IMR-90 (cell line): ENCODE data around the gene ADAMTS9. TPM values are rescaled to one million over a fixed set of nuclear protein-coding genes. Genes with fewer than 3 reads are reported as not detected.

Source experiments
- ATAC-seq: fragments of 200-7000 bp; cut with Tn5 transposase; 2 replicates; pipeline ENCODE4 v1.9.1; 2020; ENCODE audit warnings: low read depth, mild to moderate bottlenecking, moderate library complexity
- BruUV-seq: library from RNA; stranded (reverse); fragments of 400-500 nt; replicated peaks from 2 replicates; lab custom pipeline; 2021; lab: Mats Ljungman, UMichigan
- CTCF ChIA-PET: fragments of 300-600 bp; formaldehyde crosslinking; extraction: SDS; loops from one replicate; lab custom pipeline; 2021; ENCODE audit warnings: antibody characterized with exemption; lab: Yijun Ruan, JAX
- POLR2A ChIA-PET: fragments of 300-600 bp; sonication (Branson Sonifier 250); formaldehyde crosslinking; loops from one replicate; lab custom pipeline; 2022; ENCODE audit warnings: antibody characterized with exemption; ENCODE audit not compliant: unreplicated experiment; lab: Charles Lee
- DNase-seq: peaks from one replicate; pipeline ENCODE4 v3.0.0; 2013
- H2AFZ ChIP-seq: replicated peaks from 2 replicates; pipeline ENCODE3; 2013; ENCODE audit warnings: low read length, mild to moderate bottlenecking; ENCODE audit not compliant: poor library complexity
- H2AK5ac ChIP-seq: 2 replicates; pipeline ENCODE4 v1.6.1; 2013; ENCODE audit warnings: low read depth, low read length, inconsistent platforms
- H2AK9ac ChIP-seq: replicated peaks from 2 replicates; pipeline ENCODE3; 2013; ENCODE audit warnings: mild to moderate bottlenecking, low read depth, low read length, moderate library complexity; ENCODE audit not compliant: poor library complexity
- H2BK120ac ChIP-seq: 2 replicates; pipeline ENCODE4 v1.6.1; 2013; ENCODE audit warnings: low read depth, low read length, inconsistent platforms
- H2BK15ac ChIP-seq: 3 replicates; pipeline ENCODE4 v1.6.1; 2013; ENCODE audit warnings: low read depth, low read length, inconsistent platforms
- H2BK20ac ChIP-seq: 2 replicates; pipeline ENCODE4 v1.6.1; 2013; ENCODE audit warnings: low read depth, mild to moderate bottlenecking, inconsistent platforms, low read length, moderate library complexity
- H2BK5ac ChIP-seq: 2 replicates; pipeline ENCODE4 v1.6.1; 2013; ENCODE audit warnings: mild to moderate bottlenecking, low read depth, low read length, inconsistent platforms; ENCODE audit not compliant: poor library complexity, severe bottlenecking
- H3K14ac ChIP-seq: replicated peaks from 2 replicates; pipeline ENCODE4 v1.6.1; 2013; ENCODE audit warnings: low read depth, low read length, inconsistent platforms
- H3K18ac ChIP-seq: 2 replicates; pipeline ENCODE4 v1.6.1; 2013; ENCODE audit warnings: low read depth, low read length, control low read depth
- H3K23ac ChIP-seq: 2 replicates; pipeline ENCODE4 v1.6.1; 2013; ENCODE audit warnings: low read depth, low read length, inconsistent platforms
- H3K27ac ChIP-seq: 2 replicates; pipeline ENCODE4 v1.5.1; 2013; ENCODE audit warnings: mild to moderate bottlenecking, control low read depth, low read length; ENCODE audit not compliant: insufficient read depth
- H3K27me3 ChIP-seq: 2 replicates; pipeline ENCODE4 v1.6.1; 2013; ENCODE audit warnings: low read length; ENCODE audit not compliant: control insufficient read depth, insufficient read depth
- H3K36me3 ChIP-seq: 2 replicates; pipeline ENCODE4 v1.6.1; 2013; ENCODE audit warnings: low read length, mixed read lengths; ENCODE audit not compliant: control insufficient read depth, insufficient read depth
- H3K4ac ChIP-seq: 2 replicates; pipeline ENCODE4 v1.6.1; 2013; ENCODE audit warnings: low read depth, low read length, inconsistent platforms
- H3K4me1 ChIP-seq: 2 replicates; pipeline ENCODE4 v1.6.1; 2013; ENCODE audit warnings: low read length, mixed read lengths; ENCODE audit not compliant: control insufficient read depth, insufficient read depth
- H3K4me2 ChIP-seq: 2 replicates; pipeline ENCODE4 v1.6.1; 2013; ENCODE audit warnings: low read depth, mild to moderate bottlenecking, control low read depth, low read length, moderate library complexity
- H3K4me3 ChIP-seq: 2 replicates; pipeline ENCODE4 v1.5.1; 2013; ENCODE audit warnings: low read depth, mild to moderate bottlenecking, control low read depth, low read length, moderate library complexity; ENCODE audit not compliant: insufficient read depth
- H3K56ac ChIP-seq: 2 replicates; pipeline ENCODE4 v1.6.1; 2013; ENCODE audit warnings: low read length, inconsistent platforms; ENCODE audit not compliant: insufficient read depth; ENCODE audit errors: extremely low read depth
- H3K79me1 ChIP-seq, 2 experiments: 2 replicates each; pipeline ENCODE4 v1.6.1; 2013; ENCODE audit warnings: low read length in 2 of 2, inconsistent platforms in 1 of 2, low read depth in 1 of 2
- H3K9ac ChIP-seq: 2 replicates; pipeline ENCODE4 v1.6.1; 2013; ENCODE audit warnings: low read depth, low read length, control low read depth
- H3K9me1 ChIP-seq: 2 replicates; pipeline ENCODE4 v1.6.1; 2013; ENCODE audit warnings: low read length, inconsistent platforms; ENCODE audit not compliant: insufficient read depth
- H3K9me3 ChIP-seq: 2 replicates; pipeline ENCODE4 v1.6.1; 2013; ENCODE audit warnings: low read length; ENCODE audit not compliant: control insufficient read depth, insufficient read depth
- H4K20me1 ChIP-seq: 2 replicates; pipeline ENCODE4 v1.6.1; 2013; ENCODE audit warnings: low read length, inconsistent platforms; ENCODE audit not compliant: insufficient read depth
- H4K5ac ChIP-seq: 2 replicates; pipeline ENCODE4 v1.6.1; 2013; ENCODE audit warnings: mild to moderate bottlenecking, low read depth, low read length, control low read depth
- H4K8ac ChIP-seq, 2 experiments: 2 replicates each; pipeline ENCODE4 v1.6.1; 2013; ENCODE audit warnings: low read depth in 2 of 2, low read length in 2 of 2, control low read depth in 1 of 2, inconsistent platforms in 1 of 2
- H4K91ac ChIP-seq: 2 replicates; pipeline ENCODE4 v1.6.1; 2013; ENCODE audit warnings: low read depth, low read length, inconsistent platforms; ENCODE audit not compliant: insufficient read depth
- MAZ ChIP-seq: IDR thresholded peaks from 2 replicates; pipeline ENCODE4 v1.6.1; 2012; ENCODE audit warnings: low read depth, mild to moderate bottlenecking, low read length, improper control_type of control experiment, moderate library complexity, borderline replicate concordance
- MXI1 ChIP-seq: IDR thresholded peaks from 2 replicates; pipeline ENCODE4 v1.6.1; 2012; ENCODE audit warnings: low read depth, mild to moderate bottlenecking, low read length, moderate library complexity, borderline replicate concordance
- USF2 ChIP-seq: fragments of 150-350 bp; IDR thresholded peaks from 2 replicates; pipeline ENCODE4 v1.6.1; 2017; ENCODE audit warnings: mild to moderate bottlenecking, antibody characterized with exemption, low read length, low read depth
- WGBS, 2 experiments: methylation state at CpG; one replicate each; pipeline versions ENCODE4 v1.1.5 to v1.1.7; 2013; ENCODE audit warnings: missing lambda C conversion rate in 2 of 2; ENCODE audit not compliant: insufficient read length in 1 of 2; ENCODE audit errors: extremely low coverage in 2 of 2; 5-methylcytosine and 5-hydroxymethylcytosine counted together
- dilution Hi-C: fragments of 300-500 bp; cut with HindIII; formaldehyde crosslinking; loops from one replicate; pipeline ENCODE4 v1.14.3; 2018; ENCODE audit warnings: low sequenced_read_pairs; ENCODE audit not compliant: unreplicated experiment
- in situ Hi-C: fragments of 300-500 bp; cut with MboI; formaldehyde crosslinking; loops from 3 replicates; pipeline ENCODE4 v1.14.3; 2019; ENCODE audit warnings: low sequenced_read_pairs, inconsistent platforms, mixed read lengths
- intact Hi-C: fragments of 100-400 bp; cut with micrococcal nuclease; formaldehyde crosslinking; loops from 2 replicates; pipeline ENCODE4 v1.10.0; 2022
- polyA plus RNA-seq, 3 experiments: library from polyadenylated mRNA; depleted of rRNA; stranded (reverse); fragments of >200 nt; gene quantifications; 2 replicates each; pipeline ENCODE4 v1.2.3, GENCODE V29; 2012; ENCODE audit warnings: low replicate concordance in 1 of 3
- total RNA-seq: library from RNA; depleted of rRNA; stranded (reverse); fragments of >200 nt; gene quantifications from 2 replicates; pipeline ENCODE4 v1.2.3, GENCODE V29; 2012

The ADAMTS9 gene
- total and polyA plus RNA-seq, 2 of the 4 experiments (the other 2 are of a cell fraction) = 0.55 to 1.1 TPM

GRCh38 chr3:64586952-64587351 lies 100.8 kb downstream of the ADAMTS9 start:
- no peak for ATAC-seq
- H2BK15ac ChIP-seq = no peak overlapping the region
- no TSS peak for BruUV-seq
- H2AK9ac ChIP-seq = no peak overlapping the region
- H4K5ac ChIP-seq = no peak overlapping the region
- no peak overlapping the region for H2BK120ac ChIP-seq
- no peaks in the 10 kb centered on the region; the same call in 1 of the 2 replicates for H3K27me3 ChIP-seq
- H3K9me3 ChIP-seq = no peaks in the 10 kb centered on the region
- no peaks in the 10 kb centered on the region for H3K9me1 ChIP-seq
- H3K14ac ChIP-seq = no peak overlapping the region
- ChIA-PET POLR2A (no interaction called here), CTCF (no interaction called here)
- no peak overlapping the region for H2BK20ac ChIP-seq
- no peaks in the 10 kb centered on the region for H4K20me1 ChIP-seq
- H3K18ac ChIP-seq = no peak overlapping the region
- H3K4me1 ChIP-seq = no peaks in the 10 kb centered on the region
- H3K4me2 ChIP-seq = no peak overlapping the region
- H4K91ac ChIP-seq = no peak overlapping the region
- H4K8ac ChIP-seq = no peak overlapping the region
- H3K4ac ChIP-seq = no peak overlapping the region
- H2AK5ac ChIP-seq = no peak overlapping the region
- no peaks in the 10 kb centered on the region for H3K36me3 ChIP-seq
- DNase-seq = no peak
- H2BK5ac ChIP-seq = no peak overlapping the region
- no peak overlapping the region for H3K23ac ChIP-seq
- TF ChIP-seq USF2 (no peak), MXI1 (no peak), MAZ (no peak)
- in situ Hi-C loops = no loop called here
- intact Hi-C loops = no loop called here
- H3K79me1 ChIP-seq = no peaks in the 10 kb centered on the region
- no CpG with 5 or more reads among the region's 4 CpGs for WGBS, 2 experiments
- H3K9ac ChIP-seq = no peak overlapping the region
- H3K56ac ChIP-seq = no peak overlapping the region
- H2AFZ ChIP-seq = no peak overlapping the region
- H3K4me3 ChIP-seq = no peak overlapping the region
- dilution Hi-C loops = no loop called here
- no peak overlapping the region for H3K27ac ChIP-seq
